Neutrophil (primary cell): ENCODE results near the gene MGARP.
"Not testable (repeated sequence)": the region's sequence is repeated elsewhere in the genome, so short reads cannot be mapped to it uniquely, and the experiment has no call there.

Source experiments
- H3K27ac ChIP-seq: fragments of 200-600 bp; sonication (generic); 2 replicates; pipeline ENCODE4 v1.5.1; 2016; ENCODE audit warnings: mild to moderate bottlenecking, moderate library complexity
- H3K27me3 ChIP-seq: fragments of 200-600 bp; sonication (generic); 2 replicates; pipeline ENCODE4 v1.6.0; 2016; ENCODE audit warnings: mild to moderate bottlenecking
- H3K36me3 ChIP-seq: fragments of 200-600 bp; sonication (generic); 2 replicates; pipeline ENCODE4 v1.5.1; 2017
- H3K4me1 ChIP-seq, 2 experiments: fragments of 200-600 bp in 1 of 2; sonication (generic) in 1 of 2; 1 replicate in 1 of 2; 2 replicates in 1 of 2; pipeline versions ENCODE4 v1.5.1 to v1.6.1; 2013 to 2016; ENCODE audit warnings: low read depth in 1 of 2, low read length in 1 of 2, mild to moderate bottlenecking in 1 of 2, moderate library complexity in 1 of 2; ENCODE audit not compliant: control insufficient read depth in 1 of 2, insufficient read depth in 1 of 2
- H3K4me3 ChIP-seq, 2 experiments: fragments of 200-600 bp in 1 of 2; sonication (generic) in 1 of 2; 1 replicate in 1 of 2; 2 replicates in 1 of 2; pipeline ENCODE4 v1.5.1; 2013 to 2016; ENCODE audit warnings: low read depth in 1 of 2, low read length in 1 of 2, mild to moderate bottlenecking in 1 of 2, moderate library complexity in 1 of 2
- H3K9me3 ChIP-seq: fragments of 200-600 bp; sonication (generic); 2 replicates; pipeline ENCODE4 v1.5.1; 2016
- CTCF ChIP-seq: fragments of 200-600 bp; sonication (generic); IDR thresholded peaks from 2 replicates; pipeline ENCODE4 v1.5.1; 2016; ENCODE audit warnings: antibody characterized with exemption

The MGARP gene

GRCh38 chr4:139279760-139280620 is at the start of gene MGARP:
TSS of gene MGARP (minus strand) at chr4:139280225. CDS start at chr4:139280158, 67 bp downstream.
- Histone ChIP-seq H3K4me3 (peak within 1 kb of the TSS; percentile 29 to 55), H3K4me1 (peaks cover 14 to 22% of the 10 kb centered on the region in 2 experiments), H3K27me3 (peaks cover 83% of the 10 kb centered on the region), H3K9me3 (no peaks in the 10 kb centered on the region), H3K36me3 (no peaks in the 10 kb centered on the region), H3K27ac (no peak within 1 kb of the TSS)
- no peak for TF ChIP-seq CTCF

GRCh38 chr4:139329665-139330200 is 49.7 kb upstream of the MGARP start:
- Histone ChIP-seq H3K4me3 (no peak overlapping the region), H3K36me3 (peaks cover 5% of the 10 kb centered on the region), H3K27me3 (no peaks in the 10 kb centered on the region), H3K27ac (no peak overlapping the region), H3K9me3 (no peaks in the 10 kb centered on the region), H3K4me1 (no peaks in the 10 kb centered on the region)
- TF ChIP-seq CTCF, result no peak

GRCh38 chr4:139324620-139325019 is 44.6 kb upstream of the MGARP start:
- no peaks in the 10 kb centered on the region for H3K27me3 ChIP-seq
- H3K4me3 ChIP-seq, result no peak overlapping the region
- no peaks in the 10 kb centered on the region for H3K4me1 ChIP-seq
- H3K27ac ChIP-seq, result no peak overlapping the region
- TF ChIP-seq CTCF, result no peak
- no peaks in the 10 kb centered on the region for H3K9me3 ChIP-seq
- H3K36me3 ChIP-seq, result no peaks in the 10 kb centered on the region

- not testable (repeated sequence) for H3K27ac ChIP-seq, H3K36me3 ChIP-seq, H3K4me3 ChIP-seq, H3K27me3 ChIP-seq, H3K9me3 ChIP-seq, H3K4me1 ChIP-seq
Observed at GRCh38 chr4:139322541-139322940, 42.5 kb upstream of the MGARP start.

GRCh38 chr4:139322070-139322469 is 42.0 kb upstream of the MGARP start:
- H3K9me3 ChIP-seq, H3K36me3 ChIP-seq, H3K27me3 ChIP-seq, H3K27ac ChIP-seq, H3K4me3 ChIP-seq, H3K4me1 ChIP-seq: not testable (repeated sequence)

GRCh38 chr4:139319571-139319970 is 39.5 kb upstream of the MGARP start:
- Histone ChIP-seq H3K36me3 (no peaks in the 10 kb centered on the region), H3K4me1 (no peaks in the 10 kb centered on the region), H3K4me3 (no peak overlapping the region), H3K9me3 (no peaks in the 10 kb centered on the region), H3K27me3 (no peaks in the 10 kb centered on the region), H3K27ac (no peak overlapping the region)
- TF ChIP-seq CTCF, result no peak
